B cell (primary cell): ENCODE data around the gene MXRA8. TPM values are rescaled to one million over a fixed set of nuclear protein-coding genes. Genes with fewer than 3 reads are reported as not detected.

Experiments used
- ATAC-seq: fragments of 200-7000 bp; cut with Tn5 transposase; one replicate; pipeline ENCODE4 v1.10.0; 2021; ENCODE audit warnings: low read depth, mild to moderate bottlenecking, moderate number of reproducible peaks, moderate library complexity
- CTCF ChIA-PET: fragments of 350-600 bp; sonication (Branson Sonifier 250); formaldehyde crosslinking; loops from one replicate; lab custom pipeline; 2021; ENCODE audit warnings: antibody characterized with exemption, inconsistent platforms; lab: Charles Lee
- POLR2A ChIA-PET: fragments of 350-600 bp; sonication (Branson Sonifier 250); formaldehyde crosslinking; loops from one replicate; lab custom pipeline; 2021; ENCODE audit warnings: antibody characterized with exemption; lab: Charles Lee
- DNase-seq: peaks from one replicate; pipeline ENCODE4 v3.0.0; 2013
- H2AFZ ChIP-seq: 2 replicates; pipeline ENCODE4 v1.6.1; 2012; ENCODE audit warnings: mild to moderate bottlenecking, low read depth, low read length; ENCODE audit not compliant: insufficient read depth, poor library complexity, severe bottlenecking
- H3K27ac ChIP-seq, 2 donors: 1 replicate in 1 of 2; 2 replicates in 1 of 2; pipeline ENCODE4 v1.5.1; 2012 to 2013; ENCODE audit warnings: low read length in 2 of 2, mild to moderate bottlenecking in 2 of 2, moderate library complexity in 1 of 2
- H3K27me3 ChIP-seq, 4 experiments: fragments of 200-600 bp in 1 of 4; sonication (generic) in 1 of 4; replicated peaks in 1 of 4; 1 replicate in 2 of 4; 2 replicates in 2 of 4; pipeline versions ENCODE4 v1.6.1 to v1.7.0; 2013 to 2016; ENCODE audit warnings: low read length in 3 of 4, mild to moderate bottlenecking in 2 of 4, mixed read lengths in 1 of 4, moderate library complexity in 1 of 4; ENCODE audit not compliant: insufficient read depth in 4 of 4, control insufficient read depth in 3 of 4; ENCODE audit errors: control extremely low read depth in 1 of 4
- H3K36me3 ChIP-seq, 2 experiments: replicated peaks in 1 of 2; 1 replicate in 1 of 2; 2 replicates in 1 of 2; pipeline versions ENCODE4 v1.6.1 to v1.7.1; 2013; ENCODE audit warnings: low read length in 1 of 2; ENCODE audit not compliant: insufficient read depth in 2 of 2, control insufficient read depth in 1 of 2; ENCODE audit errors: control extremely low read depth in 1 of 2, extremely low read depth in 1 of 2
- H3K4me1 ChIP-seq, 2 donors: fragments of 200-600 bp in 1 of 2; sonication (generic) in 1 of 2; 1 replicate in 1 of 2; 2 replicates in 1 of 2; pipeline versions ENCODE4 v1.5.1 to v1.6.1; 2013 to 2017; ENCODE audit warnings: low read length in 2 of 2; ENCODE audit not compliant: control insufficient read depth in 2 of 2, insufficient read depth in 2 of 2
- H3K4me2 ChIP-seq: replicated peaks from 2 replicates; pipeline ENCODE3; 2012; ENCODE audit warnings: mild to moderate bottlenecking, low read depth, low read length; ENCODE audit not compliant: poor library complexity, severe bottlenecking
- H3K4me3 ChIP-seq, 5 experiments: fragments of 200-600 bp in 1 of 5; sonication (generic) in 1 of 5; 1 replicate in 3 of 5; 2 replicates in 2 of 5; pipeline versions ENCODE4 v1.5.1 to v1.7.0; 2011 to 2016; ENCODE audit warnings: low read length in 4 of 5, mild to moderate bottlenecking in 4 of 5, low read depth in 2 of 5, control low read depth in 1 of 5, moderate library complexity in 1 of 5; ENCODE audit not compliant: insufficient read depth in 1 of 5; ENCODE audit errors: control extremely low read depth in 1 of 5, extremely low read depth in 1 of 5
- H3K79me2 ChIP-seq: fragments of 200-600 bp; sonication (generic); one replicate; pipeline ENCODE4 v1.6.0; 2016; ENCODE audit warnings: low read length; ENCODE audit not compliant: control insufficient read depth, insufficient read depth
- H3K9ac ChIP-seq: fragments of 200-600 bp; sonication (generic); 2 replicates; pipeline ENCODE4 v1.6.1; 2017; ENCODE audit warnings: mild to moderate bottlenecking, low read length, moderate library complexity
- H3K9me3 ChIP-seq, 3 donors: one replicate each; pipeline versions ENCODE4 v1.6.1 to v1.7.1; 2013; ENCODE audit warnings: low read length in 2 of 3; ENCODE audit not compliant: control insufficient read depth in 2 of 3, insufficient read depth in 1 of 3; ENCODE audit errors: control extremely low read depth in 1 of 3
- H4K20me1 ChIP-seq: 2 replicates; pipeline ENCODE4 v1.6.0; 2012; ENCODE audit warnings: mild to moderate bottlenecking, low read length; ENCODE audit not compliant: insufficient read depth, control insufficient read depth, poor library complexity, severe bottlenecking
- H3K27ac Mint-ChIP-seq: one replicate; pipeline ENCODE4 v1.8.0; 2021; ENCODE audit warnings: mixed read lengths
- H3K27me3 Mint-ChIP-seq: one replicate; pipeline ENCODE4 v1.8.0; 2021; ENCODE audit warnings: mixed read lengths
- H3K4me1 Mint-ChIP-seq: one replicate; pipeline ENCODE4 v1.8.0; 2021; ENCODE audit warnings: mixed read lengths
- H3K4me3 Mint-ChIP-seq: one replicate; pipeline ENCODE4 v1.8.0; 2021; ENCODE audit warnings: mixed read lengths
- H3K9me3 Mint-ChIP-seq: one replicate; pipeline ENCODE4 v1.8.0; 2022; ENCODE audit warnings: mixed read lengths; ENCODE audit not compliant: insufficient read depth
- EZH2 ChIP-seq: IDR thresholded peaks from 2 replicates; pipeline ENCODE4 v1.6.1; 2012; ENCODE audit warnings: borderline replicate concordance, low read depth, mild to moderate bottlenecking, moderate library complexity, low read length; ENCODE audit not compliant: insufficient read depth, poor library complexity, severe bottlenecking
- WGBS: methylation state at CpG from one replicate; pipeline ENCODE4 v1.1.5; 2013; ENCODE audit warnings: missing lambda C conversion rate; ENCODE audit not compliant: insufficient coverage; 5-methylcytosine and 5-hydroxymethylcytosine counted together
- intact Hi-C: fragments of 100-400 bp; cut with micrococcal nuclease; formaldehyde crosslinking; loops from one replicate; pipeline ENCODE4 v1.10.0; 2022
- polyA plus RNA-seq: library from polyadenylated mRNA; depleted of rRNA; stranded (reverse); fragments of >200 nt; gene quantifications from 2 replicates; pipeline ENCODE4 v1.2.3, GENCODE V29; 2012
- total RNA-seq, 2 donors: library from RNA; stranded (reverse); fragments of 120-200 nt in 1 of 2; gene quantifications; 1 replicate in 1 of 2; 2 replicates in 1 of 2; pipeline versions ENCODE4 v1.2.3 to v1.2.4, GENCODE V29; 2013 to 2022
- TF ChIP-seq, protein P1 (sequence below): fragments of 200-600 bp; IDR thresholded peaks from one replicate; pipeline ENCODE4 v1.8.0; 2022; ENCODE audit warnings: antibody characterized with exemption, mild to moderate bottlenecking

Gene MXRA8
- total and polyA plus RNA-seq, 2 donors (not counting 1 experiment from before 2014, with no cell fraction given), result 0.10 TPM; not detected in 1

DNA sequence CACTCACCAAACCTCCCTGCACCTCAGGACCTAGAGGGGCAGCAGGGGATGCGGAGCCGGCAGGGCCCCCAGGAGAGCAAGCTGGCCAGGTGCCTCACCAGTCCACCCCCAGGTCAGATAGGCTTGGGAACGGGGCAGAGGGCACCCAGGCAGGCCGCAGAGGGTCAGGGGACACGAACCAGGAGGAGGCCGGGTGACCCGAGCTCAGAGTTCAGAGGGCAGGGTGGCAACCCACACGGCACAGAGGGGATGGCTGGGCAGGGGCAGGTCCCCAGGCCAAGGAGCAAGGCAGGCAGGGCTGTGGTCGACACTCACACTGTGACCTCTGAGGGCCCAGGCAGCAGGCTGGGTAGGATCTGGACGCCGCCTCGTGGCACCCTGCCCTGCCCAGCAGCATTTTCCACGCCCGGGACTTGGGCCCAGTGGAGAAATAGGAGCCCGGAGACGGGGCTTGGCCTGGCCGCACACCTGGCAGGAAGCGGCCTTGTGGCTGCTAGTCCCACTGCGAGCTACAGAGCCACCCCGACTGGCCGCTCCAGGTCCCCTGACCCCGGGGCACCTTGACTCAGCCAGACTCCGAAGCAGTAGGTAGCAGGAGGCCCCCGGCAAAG lies 14.4 kb downstream of the MXRA8 start:
- peaks cover 0 to 5% of the 10 kb centered on the region in 2 experiments for H3K36me3 ChIP-seq
- no peaks in the 10 kb centered on the region for H3K9me3 Mint-ChIP-seq
- DNase-seq, result no peak
- no peak overlapping the region for H3K4me3 ChIP-seq
- no peaks in the 10 kb centered on the region for H3K27me3 ChIP-seq
- H3K9me3 ChIP-seq, result peaks cover 0 to 7% (median 0%) of the 10 kb centered on the region in 3 donors
- peaks cover 34% of the 10 kb centered on the region for H3K79me2 ChIP-seq
- no peaks in the 10 kb centered on the region for H3K27me3 Mint-ChIP-seq
- H3K27ac Mint-ChIP-seq, result no peak overlapping the region
- ChIA-PET CTCF (interaction anchor here (0.6 kb wide), 1 partner anchor 338 kb away, joined by 4 read pairs; no protein-coding TSS in a partner anchor), POLR2A (no interaction called here)
- H3K9ac ChIP-seq, result no peak overlapping the region
- H3K4me3 Mint-ChIP-seq, result no peak overlapping the region
- H4K20me1 ChIP-seq, result peaks cover 41% of the 10 kb centered on the region
- TF ChIP-seq, protein P1, sequence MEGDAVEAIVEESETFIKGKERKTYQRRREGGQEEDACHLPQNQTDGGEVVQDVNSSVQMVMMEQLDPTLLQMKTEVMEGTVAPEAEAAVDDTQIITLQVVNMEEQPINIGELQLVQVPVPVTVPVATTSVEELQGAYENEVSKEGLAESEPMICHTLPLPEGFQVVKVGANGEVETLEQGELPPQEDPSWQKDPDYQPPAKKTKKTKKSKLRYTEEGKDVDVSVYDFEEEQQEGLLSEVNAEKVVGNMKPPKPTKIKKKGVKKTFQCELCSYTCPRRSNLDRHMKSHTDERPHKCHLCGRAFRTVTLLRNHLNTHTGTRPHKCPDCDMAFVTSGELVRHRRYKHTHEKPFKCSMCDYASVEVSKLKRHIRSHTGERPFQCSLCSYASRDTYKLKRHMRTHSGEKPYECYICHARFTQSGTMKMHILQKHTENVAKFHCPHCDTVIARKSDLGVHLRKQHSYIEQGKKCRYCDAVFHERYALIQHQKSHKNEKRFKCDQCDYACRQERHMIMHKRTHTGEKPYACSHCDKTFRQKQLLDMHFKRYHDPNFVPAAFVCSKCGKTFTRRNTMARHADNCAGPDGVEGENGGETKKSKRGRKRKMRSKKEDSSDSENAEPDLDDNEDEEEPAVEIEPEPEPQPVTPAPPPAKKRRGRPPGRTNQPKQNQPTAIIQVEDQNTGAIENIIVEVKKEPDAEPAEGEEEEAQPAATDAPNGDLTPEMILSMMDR, result no peak
- no peak for TF ChIP-seq EZH2
- no peak overlapping the region for H3K4me2 ChIP-seq
- no peak overlapping the region for H3K27ac ChIP-seq
- H3K4me1 Mint-ChIP-seq, result peaks cover 15% of the 10 kb centered on the region
- ATAC-seq, result no peak
- H2AFZ ChIP-seq, result no peak overlapping the region
- intact Hi-C loops, result no loop called here
- 93% methylated on average over 24 of the region's 24 CpGs for WGBS
- peaks cover 6 to 13% of the 10 kb centered on the region in 2 donors for H3K4me1 ChIP-seq

DNA sequence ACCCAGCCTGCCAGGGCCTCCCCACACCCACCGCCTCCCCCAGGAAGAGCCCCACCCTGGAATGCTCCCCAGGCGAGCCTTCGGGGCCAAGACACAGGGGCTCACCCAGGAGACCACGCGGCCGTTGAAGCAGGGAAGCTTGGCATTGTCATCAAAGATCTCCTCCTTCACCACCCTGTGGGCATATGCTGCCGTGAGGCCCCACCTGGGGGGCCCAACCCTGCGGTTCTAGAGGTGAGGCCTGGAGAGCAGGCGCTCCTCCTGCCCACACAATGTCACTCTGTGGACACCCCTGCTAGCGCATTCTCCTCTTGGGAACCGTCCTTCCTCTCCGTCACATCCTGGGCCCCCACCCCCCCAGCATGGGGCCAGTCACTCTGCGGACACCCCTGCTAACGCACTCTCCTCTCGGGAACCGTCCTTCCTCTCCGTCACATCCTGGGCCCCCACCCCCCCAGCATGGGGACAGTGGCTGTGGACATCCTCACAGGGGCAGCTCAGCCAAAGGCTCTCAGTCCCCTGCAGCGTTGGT lies 15.7 kb downstream of the MXRA8 start:
- peaks cover 0 to 12% of the 10 kb centered on the region in 2 experiments for H3K36me3 ChIP-seq
- H3K4me3 ChIP-seq, result no peak overlapping the region
- H3K9me3 Mint-ChIP-seq, result no peaks in the 10 kb centered on the region
- POLR2A ChIA-PET, result no interaction called here
- WGBS, result 87% methylated on average over 12 of the region's 18 CpGs
- H3K4me1 Mint-ChIP-seq, result peaks cover 9% of the 10 kb centered on the region
- H3K27me3 Mint-ChIP-seq, result no peaks in the 10 kb centered on the region
- H3K9ac ChIP-seq, result no peak overlapping the region
- no peak overlapping the region for H3K4me2 ChIP-seq
- no peak overlapping the region for H2AFZ ChIP-seq
- H3K4me1 ChIP-seq, result peaks cover 0 to 5% of the 10 kb centered on the region in 2 donors
- ATAC-seq (no peak), DNase-seq (no peak)
- CTCF ChIA-PET, result no interaction called here
- no peak overlapping the region for H3K27ac ChIP-seq
- intact Hi-C loops, result no loop called here
- H3K79me2 ChIP-seq, result peaks cover 25% of the 10 kb centered on the region
- no peak overlapping the region for H3K27ac Mint-ChIP-seq
- H3K27me3 ChIP-seq, result no peaks in the 10 kb centered on the region
- no peak overlapping the region for H3K4me3 Mint-ChIP-seq
- H4K20me1 ChIP-seq, result peaks cover 41% of the 10 kb centered on the region
- TF ChIP-seq, protein P1, result no peak
- no peak for TF ChIP-seq EZH2
- H3K9me3 ChIP-seq, result peaks cover 0 to 7% (median 0%) of the 10 kb centered on the region in 3 donors
